Left lung (tissue), 10 donors: ENCODE data around the gene LRRIQ3. TPM values are rescaled to one million over a fixed set of nuclear protein-coding genes. Genes with fewer than 3 reads are reported as not detected.

Source experiments
- ATAC-seq: fragments of 200-7000 bp; cut with Tn5 transposase; one replicate; pipeline ENCODE4 v1.9.1; 2020; ENCODE audit warnings: moderate library complexity
- DNase-seq, 4 donors: peaks; one replicate each; pipeline ENCODE4 v3.0.0-alpha.2; 2013 to 2020
- H3K27ac ChIP-seq, 2 donors: fragments of 200-600 bp; sonication (generic) in 1 of 2; one replicate each; pipeline versions ENCODE4 v1.5.0 to v1.8.0; 2020 to 2021
- H3K27me3 ChIP-seq, 2 donors: fragments of 200-600 bp; sonication (generic) in 1 of 2; one replicate each; pipeline versions ENCODE4 v1.5.0 to v1.8.0; 2020 to 2021
- H3K36me3 ChIP-seq, 2 donors: fragments of 200-600 bp; sonication (generic) in 1 of 2; one replicate each; pipeline versions ENCODE4 v1.5.0 to v1.8.0; 2020 to 2021
- H3K4me1 ChIP-seq, 2 donors: fragments of 200-600 bp; one replicate each; pipeline ENCODE4 v1.8.0; 2021
- H3K4me3 ChIP-seq, 2 donors: fragments of 200-600 bp; sonication (generic) in 1 of 2; one replicate each; pipeline versions ENCODE4 v1.5.0 to v1.8.0; 2020 to 2021; ENCODE audit warnings: mild to moderate bottlenecking in 1 of 2
- H3K9me3 ChIP-seq, 2 donors: fragments of 200-600 bp; sonication (generic) in 1 of 2; one replicate each; pipeline versions ENCODE4 v1.5.0 to v1.8.0; 2020 to 2021
- CTCF ChIP-seq, 2 donors: fragments of 200-600 bp; sonication (generic) in 1 of 2; IDR thresholded peaks; one replicate each; pipeline versions ENCODE4 v1.5.0 to v1.8.0; 2021; ENCODE audit warnings: antibody characterized with exemption in 2 of 2
- intact Hi-C, 2 donors: fragments of 100-400 bp; cut with DNase I; formaldehyde crosslinking; loops; one replicate each; pipeline versions ENCODE4 v1.11.2 to v1.14.2; 2022
- polyA plus RNA-seq, 6 donors: library from polyadenylated mRNA; unstranded; fragments of 120-200 nt; gene quantifications; one replicate each; pipeline ENCODE4 v1.2.1, GENCODE V29; 2013; ENCODE audit not compliant: insufficient read length in 6 of 6
- total RNA-seq, 2 donors: library from RNA; stranded (reverse); fragmentation: NEBNext Ultra II Directional; extraction: Animal tissue kit (Norgen Biotek cat#: 25700); gene quantifications; one replicate each; pipeline ENCODE4 v1.2.1, GENCODE V29; 2021
- donor health status: DM: no; HTN: yes; CAD: no.
- donor health status: DM: no; HTN: no; CAD: no.

The LRRIQ3 gene
- total and polyA plus RNA-seq, 8 donors, result 0.61 to 3.0 (median 1.6) TPM

- Histone ChIP-seq H3K4me1 (no peaks in the 10 kb centered on the region), H3K4me3 (no peak overlapping the region), H3K27me3 (no peaks in the 10 kb centered on the region), H3K36me3 (no peaks in the 10 kb centered on the region), H3K9me3 (no peaks in the 10 kb centered on the region), H3K27ac (no peak overlapping the region)
- no peak for TF ChIP-seq CTCF (IDR thresholded peaks at IDR 0.05)
- DNase-seq, result no peak
- no peak for ATAC-seq
- intact Hi-C loops, result no loop called here
Measured at GRCh38 chr1:74237035-74237434, 39.1 kb upstream of the LRRIQ3 start.

- H3K9me3 ChIP-seq, result no peaks in the 10 kb centered on the region
- H3K27ac ChIP-seq, result no peak overlapping the region
- no peaks in the 10 kb centered on the region for H3K4me1 ChIP-seq
- TF ChIP-seq CTCF (IDR thresholded peaks at IDR 0.05), result no peak
- no peaks in the 10 kb centered on the region for H3K36me3 ChIP-seq
- H3K4me3 ChIP-seq, result no peak overlapping the region
- H3K27me3 ChIP-seq, result no peaks in the 10 kb centered on the region
- intact Hi-C loops, result no loop called here
- DNase-seq, result no peak
- no peak for ATAC-seq
Measured at GRCh38 chr1:74236440-74236839, 38.5 kb upstream of the LRRIQ3 start.

GRCh38 chr1:74235153-74235552, 37.2 kb upstream of the LRRIQ3 start, which contains the start of gene TNNI3K:
Gene TNNI3K, plus strand, starts transcription at chr1:74235387. Its CDS starts 65 bp downstream, at chr1:74235452.
- Histone ChIP-seq H3K27ac (no peak within 1 kb of the TSS), H3K9me3 (peaks cover 0 to 2% of the 10 kb centered on the region in 2 donors), H3K4me1 (no peaks in the 10 kb centered on the region), H3K4me3 (no peak within 1 kb of the TSS), H3K36me3 (no peaks in the 10 kb centered on the region), H3K27me3 (no peaks in the 10 kb centered on the region)
- intact Hi-C loops, result no loop called here
- no peak for DNase-seq
- no peak for TF ChIP-seq CTCF (IDR thresholded peaks at IDR 0.05)
- no peak for ATAC-seq

GRCh38 chr1:74223453-74223852, 25.5 kb upstream of the LRRIQ3 start:
- H3K27me3 ChIP-seq, result no peaks in the 10 kb centered on the region
- no peak overlapping the region for H3K4me3 ChIP-seq
- DNase-seq (peak in 1 of 4 donors; percentile 7), ATAC-seq (no peak)
- H3K9me3 ChIP-seq, result peaks cover 0 to 30% of the 10 kb centered on the region in 2 donors
- TF ChIP-seq CTCF (IDR thresholded peaks at IDR 0.05), result no peak
- no peaks in the 10 kb centered on the region for H3K4me1 ChIP-seq
- no peak overlapping the region for H3K27ac ChIP-seq
- intact Hi-C loops, result no loop called here
- no peaks in the 10 kb centered on the region for H3K36me3 ChIP-seq

GRCh38 chr1:74222701-74223100, 24.7 kb upstream of the LRRIQ3 start:
- DNase-seq, result peak in 1 of 4 donors; percentile 16
- no peaks in the 10 kb centered on the region for H3K36me3 ChIP-seq
- H3K4me1 ChIP-seq, result no peaks in the 10 kb centered on the region
- no peak for ATAC-seq
- peaks cover 0 to 22% of the 10 kb centered on the region in 2 donors for H3K9me3 ChIP-seq
- intact Hi-C loops, result no loop called here
- H3K27me3 ChIP-seq, result no peaks in the 10 kb centered on the region
- H3K4me3 ChIP-seq, result no peak overlapping the region
- TF ChIP-seq CTCF (IDR thresholded peaks at IDR 0.05), result no peak
- H3K27ac ChIP-seq, result no peak overlapping the region
